Stimulated activated CD8-positive, alpha-beta memory T cell treated with anti-CD3 and anti-CD28 coated beads, Interleukin-7, amount 100 ng/mL, for 1 hour (primary cell): ENCODE measurements around the gene IDUA.
"Not testable (repeated sequence)": the region's sequence is repeated elsewhere in the genome, so short reads cannot be mapped to it uniquely, and the experiment has no call there.

ENCODE experiments used
- DNase-seq, 2 donors: peaks; one replicate each; pipeline ENCODE4 v3.0.0-alpha.2; 2020; ENCODE audit warnings: low read depth in 2 of 2

Gene IDUA

GRCh38 chr4:1045193-1045594 lies 58.4 kb downstream of the IDUA start:
- no peak for DNase-seq

DNA sequence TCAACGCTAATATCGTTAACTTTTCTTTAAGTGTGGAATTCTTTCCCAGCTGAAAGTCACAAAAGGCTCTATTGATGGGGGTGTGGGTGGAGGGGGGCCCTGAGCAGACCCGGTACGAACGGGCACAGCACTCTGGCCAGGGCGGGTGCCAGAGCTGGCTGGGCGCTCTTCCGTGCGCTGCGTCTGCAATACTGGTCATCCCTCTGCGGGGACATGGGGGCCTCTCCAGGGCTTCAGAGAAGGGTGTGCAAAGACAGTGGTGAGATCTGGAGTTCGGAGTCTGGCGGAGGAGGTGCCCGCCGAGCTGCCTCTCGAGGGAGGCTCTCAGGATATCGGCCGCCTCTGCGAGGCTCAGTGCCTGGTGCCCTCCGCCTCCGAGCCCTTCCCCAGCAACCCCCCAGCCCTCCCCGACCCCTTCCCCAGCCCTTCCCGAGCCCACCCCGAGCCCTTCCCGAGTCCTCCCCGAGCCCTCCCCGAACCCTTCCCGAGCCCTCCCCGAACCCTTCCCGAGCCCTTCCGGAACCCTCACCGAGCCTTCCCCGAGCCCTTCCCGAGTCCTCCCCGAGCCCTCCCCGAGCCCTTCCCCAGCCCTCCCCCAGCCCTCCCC lies 58.9 kb downstream of the IDUA start:
- no peak for DNase-seq

GRCh38 chr4:1046581-1047011 lies 59.8 kb downstream of the IDUA start:
- DNase-seq: not testable (repeated sequence)

DNA sequence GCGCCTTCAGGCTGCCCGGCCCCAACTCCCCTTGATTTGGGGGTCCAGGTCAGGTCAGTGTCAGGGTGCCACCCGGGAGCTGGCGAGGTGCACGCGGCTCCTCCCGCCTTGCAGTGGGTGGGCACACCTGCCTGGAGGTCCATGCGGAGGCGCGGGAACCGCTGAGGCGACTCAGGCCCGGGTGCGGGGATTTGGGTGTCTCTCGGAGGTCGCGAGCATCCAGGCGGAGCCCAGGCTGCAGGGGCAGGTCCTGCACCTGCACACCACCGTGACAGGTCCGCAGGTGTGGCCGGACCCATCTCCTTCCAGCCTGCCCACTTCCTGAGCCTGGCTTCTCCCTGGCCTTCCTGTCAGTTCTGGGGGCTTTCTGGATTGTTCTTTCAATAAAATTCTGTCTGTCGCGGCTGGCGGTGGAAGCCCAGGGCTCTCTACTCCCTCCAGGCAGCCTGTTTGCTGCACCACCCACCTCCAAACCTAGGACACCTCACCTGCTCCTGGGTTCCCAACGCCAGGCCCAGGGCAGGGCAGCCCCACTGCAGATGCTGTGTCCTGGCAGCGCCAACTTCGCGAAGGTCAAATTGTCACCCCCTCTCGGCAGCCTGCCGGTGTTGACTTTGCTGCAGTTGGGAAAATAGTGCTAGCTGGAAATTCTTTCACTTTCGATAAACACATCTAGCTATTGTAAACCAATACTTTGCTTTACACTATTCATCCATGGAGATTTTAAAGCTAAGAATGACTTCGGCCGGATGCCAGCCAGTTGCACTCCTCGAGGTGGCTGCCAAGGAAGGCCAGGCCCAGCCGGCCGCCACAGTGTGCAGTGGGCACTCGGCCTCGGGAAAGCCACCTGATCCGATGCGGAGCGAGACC lies 60.5 kb downstream of the IDUA start:
- no peak for DNase-seq

GRCh38 chr4:1047976-1048772 lies 61.3 kb downstream of the IDUA start:
- DNase-seq: no peak

DNA sequence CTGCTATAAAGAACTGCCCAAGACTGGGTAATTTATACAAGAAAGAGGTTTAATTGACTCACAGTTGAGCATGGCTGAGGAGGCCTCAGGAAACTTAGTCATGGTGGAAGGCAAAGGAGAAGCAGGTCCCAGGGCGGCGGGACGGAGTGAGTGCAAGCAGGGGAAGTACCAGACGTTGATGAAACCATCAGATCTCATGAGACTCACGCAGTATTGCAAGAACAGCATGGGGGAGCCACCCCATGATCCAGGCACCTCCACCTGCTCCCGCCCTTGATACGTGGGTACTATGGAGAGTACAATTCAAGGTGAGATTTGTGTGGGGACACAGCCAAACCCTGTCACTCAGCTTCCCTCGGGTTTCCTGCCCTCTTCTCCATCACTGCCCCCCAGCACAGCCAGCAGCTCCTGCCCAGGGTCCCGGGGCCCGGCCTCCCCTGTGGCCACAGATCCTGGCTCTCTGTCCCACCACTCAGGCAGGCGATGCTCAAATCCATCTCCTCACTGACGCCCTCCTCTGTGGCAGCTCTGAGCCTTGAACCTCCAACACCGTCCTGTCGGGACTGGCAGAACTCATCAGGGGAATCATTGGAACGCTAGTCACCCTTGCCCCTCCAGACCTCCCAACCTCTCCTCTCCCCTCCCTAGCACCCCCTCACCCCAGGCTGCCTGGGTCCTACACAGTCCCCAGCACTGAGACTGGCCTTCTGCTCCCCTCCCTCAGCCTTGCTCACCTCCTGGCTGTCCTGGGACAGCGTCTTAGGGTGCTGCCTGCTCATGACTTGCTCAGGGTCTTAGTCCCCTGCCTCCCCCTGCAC lies 62.1 kb downstream of the IDUA start:
- no peak for DNase-seq

DNA sequence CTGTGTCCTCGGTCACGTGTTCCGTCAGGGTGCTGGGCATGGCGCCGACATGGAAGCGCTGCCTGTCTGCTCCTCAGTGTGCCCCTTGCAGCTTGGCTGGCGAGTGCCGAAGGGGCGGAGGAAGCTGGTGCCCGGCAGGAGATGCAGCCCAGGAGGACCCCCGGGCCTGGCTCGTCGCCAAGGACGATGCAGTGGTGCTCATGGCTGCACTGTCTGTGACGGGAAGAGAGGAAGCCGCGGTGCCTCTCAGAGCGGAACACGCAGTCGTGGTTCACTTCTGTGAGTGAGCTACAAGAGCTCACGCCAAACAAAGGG lies 62.7 kb downstream of the IDUA start:
- DNase-seq: no peak

GRCh38 chr4:1050486-1051213 lies 63.8 kb downstream of the IDUA start:
- no peak for DNase-seq

GRCh38 chr4:1051472-1051871 lies 64.6 kb downstream of the IDUA start:
- DNase-seq: no peak

DNA sequence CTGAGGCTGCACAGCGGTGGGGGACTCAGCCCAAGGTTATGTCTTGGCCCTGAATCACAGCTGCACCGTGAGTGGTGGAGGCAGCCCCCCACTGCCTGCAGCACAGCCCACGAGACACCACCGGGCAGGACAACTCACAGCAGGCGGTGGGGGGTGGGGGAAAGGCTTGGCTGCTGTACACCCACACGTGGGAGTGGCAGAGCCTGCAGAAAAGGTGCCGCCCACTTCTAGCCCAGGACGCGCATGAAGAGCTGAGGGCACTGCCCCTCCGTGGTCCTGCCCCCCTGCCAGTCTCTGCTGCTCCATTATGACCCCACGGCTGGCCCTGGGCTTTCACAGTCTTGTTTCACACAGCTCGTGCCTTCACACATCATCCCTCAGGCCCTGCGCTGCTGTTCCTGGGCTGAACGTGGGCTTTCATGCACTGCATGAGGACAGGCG lies 65.4 kb downstream of the IDUA start:
- DNase-seq: no peak

- DNase-seq: no peak
Measured at GRCh38 chr4:1053080-1053661, 66.3 kb downstream of the IDUA start.

DNA sequence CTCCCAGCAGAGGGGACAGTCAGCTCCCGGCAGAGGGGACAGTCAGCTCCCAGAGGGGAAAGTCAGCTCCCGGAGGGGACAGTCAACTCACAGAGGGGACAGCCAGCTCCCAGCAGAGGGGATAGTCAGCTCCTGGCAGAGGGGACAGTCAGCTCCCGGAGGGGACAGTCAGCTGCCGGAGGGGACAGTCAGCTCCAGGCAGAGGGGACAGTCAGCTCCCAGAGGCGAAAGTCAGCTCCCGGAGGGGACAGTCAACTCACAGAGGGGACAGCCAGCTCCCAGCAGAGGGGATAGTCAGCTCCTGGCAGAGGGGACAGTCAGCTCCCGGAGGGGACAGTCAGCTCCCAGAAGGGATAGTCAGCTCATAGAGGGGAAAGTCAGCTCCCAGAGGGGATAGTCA lies 67.0 kb downstream of the IDUA start:
- not testable (repeated sequence) for DNase-seq
